AG04450 (cell line): Measurements from ENCODE around the gene SMARCC2. TPM values are rescaled to one million over a fixed set of nuclear protein-coding genes. Genes with fewer than 3 reads are reported as not detected.

Experiments used
- CTCF ChIA-PET: fragments of 300-600, 350-600 bp; formaldehyde crosslinking; extraction: SDS; loops from one replicate; lab custom pipeline; 2022; ENCODE audit warnings: antibody characterized with exemption, inconsistent platforms; lab: Charles Lee
- POLR2A ChIA-PET: fragments of 350-600 bp; formaldehyde crosslinking; extraction: SDS; loops from one replicate; lab custom pipeline; 2021; ENCODE audit warnings: antibody characterized with exemption, inconsistent platforms; lab: Yijun Ruan, JAX
- DNase-seq: peaks from one replicate; pipeline ENCODE4 v3.0.0-alpha.2; 2011; ENCODE audit warnings: low read depth, low spot score
- H3K27ac ChIP-seq: one replicate; pipeline ENCODE4 v1.5.1; 2012; ENCODE audit warnings: low read depth, low read length, control low read depth
- H3K27me3 ChIP-seq: one replicate; pipeline ENCODE4 v1.6.0; 2012; ENCODE audit warnings: low read length; ENCODE audit not compliant: control insufficient read depth, insufficient read depth
- H3K4me3 ChIP-seq: 2 replicates; pipeline ENCODE4 v1.5.1; 2011; ENCODE audit warnings: mild to moderate bottlenecking, low read depth, low read length, control low read depth
- H3K9me3 ChIP-seq: 2 replicates; pipeline ENCODE4 v1.5.1; 2012; ENCODE audit warnings: low read length; ENCODE audit not compliant: control insufficient read depth, insufficient read depth
- CTCF ChIP-seq: IDR thresholded peaks from 2 replicates; pipeline ENCODE4 v1.5.1; 2011; ENCODE audit warnings: low read depth, low read length, control low read depth, inconsistent platforms
- polyA plus RNA-seq: library from polyadenylated mRNA; depleted of rRNA; stranded (reverse); fragments of >200 nt; gene quantifications from 2 replicates; pipeline ENCODE4 v1.2.3, GENCODE V29; 2011

SMARCC2 gene
- polyA plus RNA-seq, 1 experiment = 90.2 TPM

DNA sequence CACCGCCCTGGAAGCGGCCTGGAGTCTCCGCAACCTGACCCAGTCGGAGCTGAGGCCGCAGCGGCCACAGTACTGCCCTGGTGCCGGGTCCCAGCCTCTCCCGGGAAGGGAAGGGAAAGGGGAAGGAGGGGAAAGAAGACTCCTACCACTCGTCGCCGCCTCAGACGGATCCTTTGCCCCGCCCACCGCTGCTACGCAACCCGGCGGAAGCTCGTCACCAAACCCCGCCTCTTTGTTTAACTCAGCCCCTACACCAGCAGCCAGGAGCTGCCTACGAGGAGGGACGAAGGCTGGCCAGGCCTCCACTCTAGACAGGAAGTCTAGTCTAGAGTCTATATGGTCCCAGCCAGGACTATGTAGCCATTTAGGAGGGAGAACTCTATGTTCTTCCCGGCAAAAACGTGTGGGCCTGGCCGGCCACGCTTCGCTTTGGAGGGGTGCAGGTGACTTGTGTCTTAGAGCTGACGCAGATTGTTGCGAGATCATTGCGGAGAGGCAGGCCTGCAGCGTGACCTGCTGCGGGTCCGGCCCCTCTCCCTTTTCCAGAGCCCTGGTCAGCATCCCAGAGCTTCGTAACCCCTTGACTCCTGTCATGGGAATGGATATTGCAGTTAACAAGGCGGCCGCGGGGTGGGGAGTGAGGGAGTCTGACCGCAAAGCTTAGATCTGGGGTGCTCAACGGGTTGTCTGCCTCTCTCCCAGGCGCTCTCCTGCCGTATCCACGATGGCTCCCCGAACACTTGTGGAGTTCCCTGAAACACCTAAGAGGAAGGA is 32.7 kb upstream of the SMARCC2 start, which contains the start of gene RNF41:
Gene RNF41, minus strand, starts transcription at position 166 of the 774 bp plus-strand sequence. CDS start 7,875 bp downstream, outside the sequence.
- Histone ChIP-seq H3K9me3 (no peaks in the 10 kb centered on the region), H3K4me3 (peak within 1 kb of the TSS; percentile 91), H3K27me3 (no peaks in the 10 kb centered on the region), H3K27ac (peak within 1 kb of the TSS; percentile 96)
- no peak for TF ChIP-seq CTCF
- ChIA-PET CTCF (interaction anchor here (0.8 to 4.2 kb wide), 13 partner anchors 9 to 103 kb away, joined by 3 to 73 read pairs (median 5); partner anchors contain the start of genes ANKRD52, SMARCC2 and ZC3H10), POLR2A (interaction anchor here (0.5 to 2.9 kb wide), 27 partner anchors 9 to 374 kb away, joined by 3 to 30 read pairs (median 5); partner anchors contain the start of genes ANKRD52, CNPY2, COQ10A and ESYT1)
- peak; percentile 95 for DNase-seq

DNA sequence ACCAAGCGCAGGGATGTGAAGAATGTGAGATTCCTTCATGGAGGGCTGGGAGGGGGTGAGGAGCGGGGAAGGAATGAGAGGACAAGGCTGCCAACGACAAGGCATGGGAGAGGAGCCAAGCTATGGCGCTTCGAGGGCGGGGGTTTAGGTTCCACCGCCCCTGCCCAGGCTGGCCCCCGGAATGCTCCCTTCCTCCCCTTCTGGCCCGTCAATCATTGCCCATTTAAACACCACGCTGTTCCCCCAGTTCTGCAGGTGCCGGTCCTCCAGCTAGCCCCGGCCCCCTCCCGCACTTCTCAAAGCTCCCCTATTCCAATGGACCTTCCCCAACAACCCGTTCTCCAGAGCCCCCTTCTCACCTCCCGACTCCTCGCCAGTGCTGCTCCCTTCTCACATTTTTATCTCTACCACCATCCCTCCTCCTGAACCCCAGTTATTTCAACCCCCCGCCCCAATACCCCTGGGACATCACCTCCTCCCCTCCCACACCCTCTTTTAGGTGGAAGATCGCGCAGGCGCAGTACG is 32.0 kb upstream of the SMARCC2 start:
- DNase-seq = peak; percentile 46
- H3K27me3 ChIP-seq = no peaks in the 10 kb centered on the region
- no peak for TF ChIP-seq CTCF
- no peaks in the 10 kb centered on the region for H3K9me3 ChIP-seq
- H3K27ac ChIP-seq = peak overlapping the region; percentile 96
- H3K4me3 ChIP-seq = peak overlapping the region; percentile 91
- POLR2A ChIA-PET = interaction anchor here (0.5 to 2.9 kb wide), 24 partner anchors 10 to 374 kb away, joined by 3 to 30 read pairs (median 5); partner anchors contain the start of genes ANKRD52, CNPY2, COQ10A and ESYT1
- CTCF ChIA-PET = interaction anchor here (0.8 to 4.2 kb wide), 10 partner anchors 14 to 102 kb away, joined by 3 to 73 read pairs (median 10); partner anchors contain the start of genes ANKRD52, SMARCC2 and ZC3H10

GRCh38 chr12:56220611-56221231 is 31.4 kb upstream of the SMARCC2 start:
- TF ChIP-seq CTCF = no peak
- Histone ChIP-seq H3K9me3 (no peaks in the 10 kb centered on the region), H3K27ac (peak overlapping the region; percentile 96), H3K27me3 (no peaks in the 10 kb centered on the region), H3K4me3 (peak overlapping the region; percentile 91)
- ChIA-PET CTCF (interaction anchor here (0.8 to 4.2 kb wide), 5 partner anchors 14 to 102 kb away, joined by 3 to 73 read pairs (median 19); partner anchors contain the start of genes ANKRD52, SMARCC2 and ZC3H10), POLR2A (interaction anchor here (0.5 to 2.9 kb wide), 14 partner anchors 14 to 237 kb away, joined by 3 to 30 read pairs (median 6); partner anchors contain the start of genes ANKRD52, CNPY2, COQ10A and ESYT1)
- no peak for DNase-seq

- ChIA-PET POLR2A (interaction anchor here (1.3 to 2.9 kb wide), 2 partner anchors 22 to 38 kb away, joined by 4 to 30 read pairs; partner anchors contain the start of gene ANKRD52), CTCF (interaction anchor here (3.0 to 4.2 kb wide), 3 partner anchors 13 to 101 kb away, joined by 19 to 73 read pairs (median 37); partner anchors contain the start of genes SMARCC2 and ZC3H10)
- no peaks in the 10 kb centered on the region for H3K9me3 ChIP-seq
- no peak for DNase-seq
- no peaks in the 10 kb centered on the region for H3K27me3 ChIP-seq
- no peak overlapping the region for H3K27ac ChIP-seq
- no peak for TF ChIP-seq CTCF
- H3K4me3 ChIP-seq = peak overlapping the region; percentile 17; the same call in 1 of the 2 replicates
These were observed 30.6 kb upstream of the SMARCC2 start for GRCh38 chr12:56219840-56220239.
